Karpas-422 (cell line): ENCODE data around the gene UGGT2. TPM values are rescaled to one million over a fixed set of nuclear protein-coding genes. Genes with fewer than 3 reads are reported as not detected.
"Not testable (repeated sequence)": the region's sequence is repeated elsewhere in the genome, so short reads cannot be mapped to it uniquely, and the experiment has no call there.

Source experiments
- DNase-seq: peaks from one replicate; pipeline ENCODE4 v3.0.0-alpha.2; 2015
- H2AFZ ChIP-seq: fragments of 200-600 bp; sonication (generic); 2 replicates; pipeline ENCODE4 v1.6.1; 2014; ENCODE audit warnings: antibody characterized with exemption, low read length, mixed read lengths
- H3K27ac ChIP-seq: fragments of 200-600 bp; sonication (generic); 2 replicates; pipeline ENCODE4 v1.5.1; 2014; ENCODE audit warnings: mild to moderate bottlenecking, low read length, moderate library complexity
- H3K27me3 ChIP-seq: fragments of 200-600 bp; sonication (generic); 2 replicates; pipeline ENCODE4 v1.6.1; 2014; ENCODE audit warnings: low read length, mixed read lengths
- H3K36me3 ChIP-seq: fragments of 200-600 bp; sonication (generic); 2 replicates; pipeline ENCODE4 v1.6.1; 2014; ENCODE audit warnings: low read length, mixed read lengths; ENCODE audit not compliant: insufficient read depth
- H3K4me1 ChIP-seq: fragments of 200-600 bp; sonication (generic); 2 replicates; pipeline ENCODE4 v1.6.1; 2014; ENCODE audit warnings: mild to moderate bottlenecking, low read length, mixed read lengths
- H3K4me2 ChIP-seq: fragments of 200-600 bp; sonication (generic); 2 replicates; pipeline ENCODE4 v1.6.1; 2014; ENCODE audit warnings: low read length, low read depth, mild to moderate bottlenecking; ENCODE audit not compliant: poor library complexity, severe bottlenecking
- H3K4me3 ChIP-seq: fragments of 200-600 bp; sonication (generic); 2 replicates; pipeline ENCODE4 v1.5.1; 2014; ENCODE audit warnings: mild to moderate bottlenecking, antibody characterized with exemption, low read length, mixed read lengths
- H3K79me2 ChIP-seq: fragments of 200-600 bp; sonication (generic); 2 replicates; pipeline ENCODE4 v1.6.1; 2014; ENCODE audit warnings: mild to moderate bottlenecking, low read length, mixed read lengths
- H3K9ac ChIP-seq: fragments of 200-600 bp; sonication (generic); 2 replicates; pipeline ENCODE4 v1.6.0; 2014; ENCODE audit warnings: low read length
- H3K9me2 ChIP-seq: fragments of 200-600 bp; sonication (generic), shearing (Covaris generic); replicated peaks from 2 replicates; pipeline ENCODE4 v1.6.0; 2014; ENCODE audit warnings: mild to moderate bottlenecking, low read length, moderate library complexity; ENCODE audit not compliant: insufficient read depth
- H3K9me3 ChIP-seq: fragments of 300-700, 200-600 bp; sonication (generic); 2 replicates; pipeline ENCODE4 v1.6.1; 2014; ENCODE audit warnings: low read length, mixed read lengths
- H4K20me1 ChIP-seq: fragments of 200-600 bp; sonication (generic); 2 replicates; pipeline ENCODE4 v1.6.1; 2014; ENCODE audit warnings: mild to moderate bottlenecking, antibody characterized with exemption, low read length, low read depth; ENCODE audit not compliant: insufficient read depth
- total RNA-seq: library from RNA; depleted of rRNA; stranded (reverse); fragments of >200 nt; shearing (Covaris generic); gene quantifications from 2 replicates; pipeline ENCODE4 v1.2.3, GENCODE V29; 2014; ENCODE audit warnings: low replicate concordance

UGGT2 gene
- total RNA-seq, 1 experiment from 2014 or later, result 73.1 TPM

DNA sequence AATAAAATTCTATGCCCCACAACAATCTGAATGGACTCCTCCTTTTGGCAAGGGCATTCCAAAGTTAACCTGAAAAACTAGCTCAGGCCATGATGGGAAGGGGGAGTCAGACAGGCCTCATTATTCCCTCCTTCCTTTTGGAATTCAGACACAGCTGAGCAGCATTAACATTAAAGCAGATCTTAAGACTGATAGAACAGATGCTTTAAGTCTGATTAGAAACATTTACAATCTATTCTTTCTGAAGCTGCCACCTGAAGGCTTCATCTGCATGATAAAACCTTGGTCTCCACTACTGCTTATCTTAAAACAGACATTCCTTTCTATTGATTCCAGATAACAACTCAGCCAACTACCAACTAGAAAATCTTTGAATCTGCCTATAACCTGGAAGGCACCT lies 98.9 kb downstream of the UGGT2 start:
- H2AFZ ChIP-seq, result no peak overlapping the region
- no peak overlapping the region for H3K9ac ChIP-seq
- no peaks in the 10 kb centered on the region for H3K9me2 ChIP-seq
- H3K4me3 ChIP-seq, result no peak overlapping the region
- no peak for DNase-seq
- H4K20me1 ChIP-seq, result no peaks in the 10 kb centered on the region
- H3K4me1 ChIP-seq, result peaks cover 4% of the 10 kb centered on the region
- peaks cover 22% of the 10 kb centered on the region for H3K36me3 ChIP-seq
- no peaks in the 10 kb centered on the region for H3K27me3 ChIP-seq
- H3K9me3 ChIP-seq, result no peaks in the 10 kb centered on the region
- H3K79me2 ChIP-seq, result peaks cover 27% of the 10 kb centered on the region
- H3K27ac ChIP-seq, result no peak overlapping the region
- no peak overlapping the region for H3K4me2 ChIP-seq

DNA sequence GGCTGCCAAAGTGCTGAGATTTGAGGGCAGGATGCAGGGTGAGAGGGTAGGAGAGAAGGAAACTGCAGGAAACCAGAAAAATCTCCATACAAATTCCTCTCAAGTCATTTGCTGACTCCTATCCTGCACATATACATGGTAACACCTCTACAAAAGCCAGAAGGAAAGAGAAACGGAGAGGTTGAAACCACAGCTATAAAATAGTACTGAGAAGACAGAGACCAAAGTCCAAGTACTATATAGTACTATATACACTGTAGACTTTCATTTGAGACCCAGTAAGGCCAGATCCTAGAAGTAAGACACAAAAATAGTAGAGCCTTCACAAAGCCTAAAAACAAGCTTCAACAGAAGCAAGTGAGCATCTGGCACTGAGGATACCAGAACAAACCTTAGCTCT lies 103.1 kb downstream of the UGGT2 start:
- H3K4me3 ChIP-seq, result no peak overlapping the region
- no peak overlapping the region for H3K27ac ChIP-seq
- DNase-seq, result no peak
- peaks cover 10% of the 10 kb centered on the region for H3K79me2 ChIP-seq
- no peak overlapping the region for H2AFZ ChIP-seq
- peaks cover 12% of the 10 kb centered on the region; the same call in 1 of the 2 replicates for H3K36me3 ChIP-seq
- no peak overlapping the region for H3K4me2 ChIP-seq
- H3K9me3 ChIP-seq, result no peaks in the 10 kb centered on the region
- no peaks in the 10 kb centered on the region for H3K27me3 ChIP-seq
- H3K9me2 ChIP-seq, result no peaks in the 10 kb centered on the region
- no peaks in the 10 kb centered on the region for H4K20me1 ChIP-seq
- H3K9ac ChIP-seq, result no peak overlapping the region
- H3K4me1 ChIP-seq, result peaks cover 1% of the 10 kb centered on the region

DNA sequence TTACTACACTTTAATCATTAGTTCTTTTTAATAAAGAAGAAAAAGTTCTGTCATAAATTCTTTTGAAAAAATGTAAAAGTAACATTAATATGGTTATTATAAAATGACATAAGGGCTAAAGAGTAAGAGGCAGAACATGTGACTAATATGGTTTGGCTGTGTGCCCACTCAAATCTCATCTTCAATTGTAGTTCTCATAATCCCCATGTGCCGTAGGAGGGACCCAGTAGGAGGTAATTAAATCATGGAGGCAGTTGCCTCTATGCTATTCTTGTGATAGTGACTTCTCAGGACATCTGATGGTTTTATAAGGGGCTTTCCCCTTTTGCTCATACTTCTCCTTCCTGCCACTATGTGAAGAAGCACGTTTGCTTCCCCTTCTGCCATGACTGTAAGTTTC lies 104.5 kb downstream of the UGGT2 start:
- H4K20me1 ChIP-seq, result no peaks in the 10 kb centered on the region
- H3K27ac ChIP-seq, result no peak overlapping the region
- no peaks in the 10 kb centered on the region for H3K9me3 ChIP-seq
- no peak overlapping the region for H3K4me3 ChIP-seq
- H3K36me3 ChIP-seq, result peaks cover 21% of the 10 kb centered on the region; the same call in 1 of the 2 replicates
- no peak overlapping the region for H2AFZ ChIP-seq
- no peak for DNase-seq
- no peak overlapping the region for H3K9ac ChIP-seq
- H3K27me3 ChIP-seq, result no peaks in the 10 kb centered on the region
- H3K4me2 ChIP-seq, result no peak overlapping the region
- H3K9me2 ChIP-seq, result no peaks in the 10 kb centered on the region
- no peaks in the 10 kb centered on the region for H3K4me1 ChIP-seq
- peaks cover 6% of the 10 kb centered on the region for H3K79me2 ChIP-seq

DNA sequence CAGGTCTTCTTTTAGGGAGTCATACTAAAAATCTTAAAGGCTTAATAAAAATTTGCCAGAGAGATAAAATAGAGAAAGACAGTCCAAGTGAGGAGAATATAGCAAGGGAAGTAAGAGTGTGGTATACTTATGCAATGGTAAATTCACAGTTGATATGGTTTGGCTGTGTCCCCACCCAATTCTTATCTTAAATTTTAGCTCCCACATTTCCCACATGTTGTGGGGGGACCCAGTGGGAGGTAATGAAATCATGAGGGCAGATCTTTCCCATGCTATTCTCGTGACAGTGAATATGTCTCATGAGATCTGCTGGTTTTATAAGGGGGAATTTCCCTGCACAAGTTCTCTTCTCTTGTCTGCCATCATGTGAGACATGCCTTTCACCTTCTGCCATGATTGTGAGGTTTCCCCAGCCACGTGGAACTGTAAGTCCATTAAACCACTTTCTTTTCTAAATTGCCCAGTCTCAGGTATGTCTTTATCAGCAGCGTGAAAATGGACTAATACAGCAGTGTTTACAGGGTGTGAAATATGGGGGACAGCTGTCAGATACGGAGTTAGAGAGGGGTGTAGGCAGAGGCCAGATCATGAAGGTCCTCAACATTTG lies 115.4 kb downstream of the UGGT2 start:
- H3K79me2 ChIP-seq, result no peaks in the 10 kb centered on the region
- no peaks in the 10 kb centered on the region for H3K4me1 ChIP-seq
- H3K9ac ChIP-seq, result no peak overlapping the region
- peaks cover 61% of the 10 kb centered on the region for H3K36me3 ChIP-seq
- H4K20me1 ChIP-seq, result no peaks in the 10 kb centered on the region
- DNase-seq, result no peak
- H3K4me3 ChIP-seq, result no peak overlapping the region
- H3K27me3 ChIP-seq, result no peaks in the 10 kb centered on the region
- no peaks in the 10 kb centered on the region for H3K9me3 ChIP-seq
- no peak overlapping the region for H2AFZ ChIP-seq
- H3K4me2 ChIP-seq, result no peak overlapping the region
- no peaks in the 10 kb centered on the region for H3K9me2 ChIP-seq
- H3K27ac ChIP-seq, result no peak overlapping the region

GRCh38 chr13:95931300-95932025 lies 121.7 kb downstream of the UGGT2 start:
- peaks cover 44% of the 10 kb centered on the region for H3K36me3 ChIP-seq
- no peaks in the 10 kb centered on the region for H3K79me2 ChIP-seq
- H3K9me2 ChIP-seq, result no peaks in the 10 kb centered on the region
- no peaks in the 10 kb centered on the region for H3K27me3 ChIP-seq
- no peak for DNase-seq
- no peak overlapping the region for H2AFZ ChIP-seq
- no peak overlapping the region for H3K4me2 ChIP-seq
- no peak overlapping the region for H3K4me3 ChIP-seq
- peaks cover 5% of the 10 kb centered on the region; the same call in 1 of the 2 replicates for H3K9me3 ChIP-seq
- H3K9ac ChIP-seq, result no peak overlapping the region
- no peaks in the 10 kb centered on the region for H4K20me1 ChIP-seq
- H3K4me1 ChIP-seq, result no peaks in the 10 kb centered on the region
- H3K27ac ChIP-seq, result no peak overlapping the region

GRCh38 chr13:95929430-95929829 lies 123.8 kb downstream of the UGGT2 start:
- H2AFZ ChIP-seq, result no peak overlapping the region
- H3K4me3 ChIP-seq, result no peak overlapping the region
- H3K9me3 ChIP-seq, result peaks cover 5% of the 10 kb centered on the region; the same call in 1 of the 2 replicates
- H3K27ac ChIP-seq, result no peak overlapping the region
- no peaks in the 10 kb centered on the region for H3K4me1 ChIP-seq
- peaks cover 36% of the 10 kb centered on the region for H3K36me3 ChIP-seq
- H3K9me2 ChIP-seq, result no peaks in the 10 kb centered on the region
- DNase-seq, result no peak
- no peak overlapping the region for H3K9ac ChIP-seq
- H3K27me3 ChIP-seq, result no peaks in the 10 kb centered on the region
- H3K79me2 ChIP-seq, result no peaks in the 10 kb centered on the region
- H4K20me1 ChIP-seq, result no peaks in the 10 kb centered on the region
- no peak overlapping the region for H3K4me2 ChIP-seq

- H3K4me2 ChIP-seq, H3K4me1 ChIP-seq, H4K20me1 ChIP-seq, H3K9ac ChIP-seq, H3K4me3 ChIP-seq, H3K27ac ChIP-seq, H3K9me3 ChIP-seq, H2AFZ ChIP-seq, H3K9me2 ChIP-seq, DNase-seq, H3K27me3 ChIP-seq, H3K79me2 ChIP-seq: not testable (repeated sequence)
- peaks cover 36% of the 10 kb centered on the region for H3K36me3 ChIP-seq
Observed at GRCh38 chr13:95928367-95928906, 124.8 kb downstream of the UGGT2 start.

DNA sequence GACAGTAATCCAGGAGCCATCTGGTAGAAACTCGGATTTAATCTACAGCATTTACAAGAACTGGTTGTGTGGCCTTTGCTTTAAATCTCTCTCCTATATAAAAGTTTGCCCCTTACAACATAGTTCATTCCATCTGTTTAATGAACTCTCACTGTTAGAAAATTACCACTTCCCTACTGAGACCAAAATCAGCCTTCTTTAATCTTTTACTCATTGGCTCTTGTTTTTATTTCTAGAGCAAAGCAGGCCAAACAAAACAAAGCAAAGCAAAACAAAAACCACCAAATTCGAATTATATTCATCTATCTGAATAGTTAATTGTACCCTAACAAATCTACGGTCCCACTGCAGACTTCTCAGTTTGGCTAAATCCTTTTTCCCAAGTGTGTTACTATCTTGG lies 127.0 kb downstream of the UGGT2 start:
- Histone ChIP-seq H2AFZ (no peak overlapping the region), H3K4me1 (no peaks in the 10 kb centered on the region), H4K20me1 (no peaks in the 10 kb centered on the region), H3K4me3 (no peak overlapping the region), H3K9me3 (peaks cover 5% of the 10 kb centered on the region; the same call in 1 of the 2 replicates), H3K4me2 (no peak overlapping the region), H3K9ac (no peak overlapping the region), H3K27me3 (no peaks in the 10 kb centered on the region), H3K36me3 (peaks cover 33% of the 10 kb centered on the region), H3K27ac (no peak overlapping the region), H3K9me2 (no peaks in the 10 kb centered on the region), H3K79me2 (peaks cover 3% of the 10 kb centered on the region; the same call in 1 of the 2 replicates)
- DNase-seq, result no peak
